Activated CD4-positive, alpha-beta T cell treated with anti-CD3 and anti-CD28 coated beads, Interleukin-2, amount 50 U/mL, for 1 hour (primary cell): ENCODE results near the gene PLEKHA8.

ENCODE experiments used
- DNase-seq: peaks from one replicate; pipeline ENCODE4 v3.0.0-alpha.2; 2020

Gene PLEKHA8

DNA sequence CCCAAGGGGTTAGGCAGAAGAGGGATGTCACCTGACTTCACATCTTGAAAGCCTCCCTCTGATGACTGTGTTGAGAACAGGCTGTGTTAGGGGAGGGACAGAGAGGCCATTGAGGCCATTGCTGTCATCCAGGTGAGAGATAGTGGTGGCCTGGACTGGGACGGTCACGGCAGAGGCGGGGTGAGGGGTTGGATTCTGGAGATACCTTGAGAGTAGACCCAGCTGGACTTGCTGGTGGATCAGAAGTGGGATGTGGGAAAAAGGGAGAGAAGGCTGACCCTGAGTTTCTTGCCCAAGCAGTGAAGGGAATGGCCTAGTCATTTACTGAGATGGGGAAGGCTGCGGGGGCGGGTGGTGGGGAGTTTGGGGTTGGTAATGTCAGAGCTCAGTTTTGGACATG lies 120.2 kb downstream of the PLEKHA8 start:
- no peak for DNase-seq

DNA sequence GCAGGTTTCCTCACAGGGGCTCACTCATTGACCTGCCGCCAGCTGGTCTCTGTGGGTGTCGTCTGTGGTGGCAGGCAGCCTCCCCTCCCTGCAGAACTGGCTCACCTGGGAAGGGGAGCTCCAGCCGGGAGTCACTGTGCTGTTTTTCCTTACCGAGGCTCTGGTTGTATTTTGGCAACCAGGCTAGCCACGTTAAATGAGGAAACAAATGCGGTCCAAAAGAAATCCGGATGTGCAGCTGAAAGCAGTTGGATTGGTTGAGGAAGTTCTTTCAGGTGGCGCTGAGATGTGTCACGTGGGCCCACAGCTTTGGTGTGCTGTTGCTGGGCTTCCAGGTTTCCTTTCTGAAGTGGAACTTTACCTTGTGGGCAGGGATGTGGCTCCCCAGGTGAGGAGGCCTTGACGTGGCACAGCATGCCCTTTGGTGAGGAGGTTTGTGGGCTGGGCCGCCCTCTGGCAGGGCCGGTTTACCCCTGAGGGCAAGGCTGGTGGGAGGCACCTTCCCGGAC lies 120.8 kb downstream of the PLEKHA8 start:
- peak; percentile 23 for DNase-seq

DNA sequence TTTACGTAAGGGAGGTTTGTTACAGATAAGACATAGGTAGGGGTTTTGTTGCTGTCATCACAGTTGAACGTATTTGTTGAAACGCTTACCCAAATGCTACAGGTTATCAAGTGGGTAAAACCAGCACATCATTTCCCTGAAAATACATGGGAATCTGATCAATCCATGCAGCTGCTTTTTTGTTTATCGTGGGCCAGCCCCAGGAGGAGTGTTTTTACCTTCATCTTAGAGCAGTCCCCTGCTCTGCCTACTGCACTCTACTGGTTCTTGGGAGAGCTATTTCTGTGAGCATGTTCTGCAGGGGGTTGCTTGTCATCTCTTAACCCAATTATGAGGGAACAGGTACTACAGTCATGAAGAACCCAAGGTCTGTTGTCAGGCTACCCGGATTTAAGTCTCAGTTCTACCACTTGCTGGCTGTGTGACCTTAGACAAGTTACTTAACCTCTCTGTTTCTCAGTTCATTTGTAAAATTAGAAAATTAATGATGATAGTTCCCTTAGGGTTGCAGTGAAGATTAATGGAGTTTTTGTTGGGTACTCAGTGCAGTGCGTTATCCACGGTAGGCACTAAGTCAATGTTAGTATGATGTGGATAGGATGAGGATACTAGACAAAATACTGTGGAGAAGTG lies 121.5 kb downstream of the PLEKHA8 start:
- DNase-seq, result no peak

DNA sequence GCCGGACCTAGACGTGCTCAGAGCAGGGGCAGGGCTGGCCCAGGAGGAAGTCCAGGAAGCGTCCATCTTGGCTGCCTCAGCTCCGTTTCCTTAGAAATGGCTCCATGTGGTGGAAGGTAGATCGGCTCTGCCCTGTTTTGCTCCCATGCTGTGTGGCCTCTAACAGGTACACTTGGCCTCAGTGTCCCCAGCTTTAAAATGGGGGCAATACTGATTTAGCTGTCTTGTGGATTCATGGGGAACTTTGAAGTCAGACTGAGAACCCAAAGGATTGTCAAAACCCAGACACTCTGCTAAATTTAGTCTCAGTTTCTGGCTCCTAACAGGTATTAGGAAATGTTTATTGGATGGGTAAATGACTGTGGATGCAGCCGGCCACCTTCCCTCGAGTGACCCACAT lies 122.5 kb downstream of the PLEKHA8 start:
- DNase-seq, result no peak

DNA sequence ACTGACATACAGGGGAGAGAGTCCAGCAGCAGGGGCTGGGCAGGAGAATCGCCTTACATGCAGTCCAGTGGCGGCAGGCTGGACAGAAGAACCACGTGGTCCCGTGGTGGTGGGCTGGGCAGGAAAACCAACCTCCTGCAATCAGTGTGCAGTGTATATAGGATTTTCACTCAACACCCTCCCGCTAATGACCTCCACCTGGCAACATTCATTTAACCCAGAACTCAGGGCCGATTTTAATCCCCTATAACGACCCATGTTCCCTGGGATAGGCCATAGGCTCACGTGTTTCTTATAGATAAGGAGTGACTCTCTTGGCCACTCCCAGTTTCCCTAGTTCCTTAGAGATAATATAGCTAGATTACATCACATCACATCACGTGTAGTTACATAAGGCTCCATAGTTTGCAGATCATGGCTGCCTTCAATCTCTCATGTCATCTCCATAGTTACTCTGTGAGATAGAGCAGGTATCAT lies 125.9 kb downstream of the PLEKHA8 start:
- DNase-seq, result no peak

DNA sequence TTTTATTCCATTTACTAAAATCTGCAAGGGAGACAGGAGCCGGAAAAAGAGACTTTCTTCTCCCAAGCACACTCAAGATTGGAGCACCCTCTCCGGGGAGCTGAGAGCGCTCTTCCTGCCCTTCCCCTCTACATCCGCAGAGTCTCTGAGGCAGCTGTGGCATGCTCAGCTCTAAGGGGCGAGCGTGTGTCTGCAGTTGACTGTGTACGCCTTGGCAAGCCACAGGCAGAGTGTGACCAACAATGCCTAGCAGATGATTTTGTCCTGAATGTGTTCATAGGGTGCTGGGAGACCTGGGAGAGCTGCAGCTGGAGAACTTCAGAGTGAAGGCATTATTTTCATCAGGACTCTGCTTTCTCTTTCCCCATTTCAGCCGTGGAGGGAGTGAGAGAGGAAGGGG lies 127.3 kb downstream of the PLEKHA8 start:
- no peak for DNase-seq

DNA sequence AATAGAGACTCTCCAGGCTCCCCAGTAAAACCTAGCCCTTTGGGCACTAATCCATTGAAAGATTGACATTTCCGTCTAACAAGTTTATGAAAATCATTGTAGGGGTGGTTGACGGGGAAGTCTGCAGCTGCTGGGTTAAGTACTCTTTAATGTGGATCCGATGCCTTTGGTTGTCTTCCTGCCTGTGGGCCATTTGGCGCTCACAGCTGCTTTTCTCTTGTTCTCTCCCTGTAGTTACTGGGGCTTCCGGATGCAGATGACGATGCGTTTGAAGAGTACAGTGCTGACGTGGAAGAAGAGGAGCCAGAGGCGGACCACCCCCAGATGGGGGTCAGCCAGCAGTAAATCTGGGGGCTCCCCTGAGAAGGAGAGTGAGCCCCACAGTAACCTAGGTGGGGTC lies 129.0 kb downstream of the PLEKHA8 start:
- DNase-seq, result peak; percentile 27

DNA sequence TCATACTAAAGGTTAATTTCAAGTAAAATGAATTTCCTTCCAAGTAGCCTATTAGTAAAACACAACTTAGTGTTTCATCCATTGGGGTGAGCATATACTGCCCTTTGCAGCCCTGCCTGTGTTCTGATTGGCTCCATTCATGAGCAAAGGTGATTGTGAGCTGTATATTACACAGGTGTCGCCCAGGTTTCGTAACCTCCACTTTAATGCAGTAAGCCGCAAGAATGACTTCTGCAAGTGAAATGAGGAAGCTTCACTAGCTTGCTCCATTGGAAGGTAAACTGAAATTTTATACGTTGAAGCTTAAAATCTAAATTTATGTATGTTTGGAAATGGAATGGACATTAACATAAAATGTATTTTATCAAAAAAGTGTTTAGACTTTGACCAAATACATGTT lies 131.0 kb downstream of the PLEKHA8 start:
- no peak for DNase-seq

DNA sequence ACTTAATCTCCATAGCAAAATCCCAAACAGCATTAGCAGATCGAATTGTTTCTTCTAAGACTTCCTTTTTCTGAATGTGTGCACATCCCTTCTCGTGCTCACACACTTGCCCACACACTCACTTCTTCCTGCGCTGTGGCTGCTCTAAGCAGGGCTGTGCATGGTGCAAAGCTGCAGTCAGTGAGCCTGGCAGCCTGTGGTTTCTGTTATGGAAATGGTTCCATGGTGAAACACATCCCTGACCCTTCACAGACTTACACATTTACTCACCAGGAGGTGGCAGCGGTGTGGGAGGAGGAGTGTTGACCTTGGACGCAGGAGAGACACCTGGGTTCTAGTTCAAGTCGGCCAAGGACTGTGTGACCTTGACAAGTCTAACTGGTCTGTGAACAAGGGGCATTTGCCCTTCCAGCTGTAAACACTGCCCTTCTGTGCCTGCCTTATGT lies 131.5 kb downstream of the PLEKHA8 start:
- no peak for DNase-seq

DNA sequence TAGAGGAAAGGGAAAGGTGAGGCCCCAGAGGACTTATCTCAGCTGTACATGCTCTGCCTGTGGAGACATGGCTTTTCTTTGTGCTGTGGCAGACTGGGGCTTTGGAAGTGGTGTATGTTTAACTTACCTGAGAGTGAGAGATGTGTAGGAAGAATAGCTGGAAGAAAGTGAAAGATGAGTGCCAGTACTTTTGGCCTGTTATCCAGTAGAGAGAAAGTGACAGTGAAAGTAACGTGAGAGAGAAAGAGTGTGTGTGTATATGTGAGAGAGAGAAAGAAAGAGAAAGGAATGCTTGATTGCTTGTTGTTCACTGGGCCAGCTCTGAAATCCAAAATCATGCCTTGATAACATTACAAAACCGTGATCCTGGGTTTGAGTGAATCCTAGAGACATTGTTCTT lies 132.1 kb downstream of the PLEKHA8 start:
- no peak for DNase-seq

DNA sequence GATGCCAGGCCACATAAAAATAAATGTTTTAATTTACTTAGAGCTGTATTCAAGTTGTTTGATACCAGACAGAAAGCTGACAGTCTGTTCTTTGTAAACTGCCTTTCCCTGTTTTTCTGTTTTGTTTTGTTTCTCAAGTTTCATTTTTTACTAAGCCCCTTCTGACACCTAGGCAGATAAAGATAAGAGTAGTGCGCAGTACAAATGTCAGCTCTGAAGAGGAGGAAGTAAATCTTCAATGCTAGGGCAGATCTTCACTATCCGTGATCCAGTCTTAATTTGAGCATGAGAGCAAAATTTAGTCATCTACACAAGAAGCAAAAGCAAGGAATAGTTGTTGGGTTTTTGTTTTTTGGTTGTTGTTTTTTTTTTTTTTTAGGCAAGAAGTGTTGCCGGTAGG lies 133.9 kb downstream of the PLEKHA8 start:
- no peak for DNase-seq

DNA sequence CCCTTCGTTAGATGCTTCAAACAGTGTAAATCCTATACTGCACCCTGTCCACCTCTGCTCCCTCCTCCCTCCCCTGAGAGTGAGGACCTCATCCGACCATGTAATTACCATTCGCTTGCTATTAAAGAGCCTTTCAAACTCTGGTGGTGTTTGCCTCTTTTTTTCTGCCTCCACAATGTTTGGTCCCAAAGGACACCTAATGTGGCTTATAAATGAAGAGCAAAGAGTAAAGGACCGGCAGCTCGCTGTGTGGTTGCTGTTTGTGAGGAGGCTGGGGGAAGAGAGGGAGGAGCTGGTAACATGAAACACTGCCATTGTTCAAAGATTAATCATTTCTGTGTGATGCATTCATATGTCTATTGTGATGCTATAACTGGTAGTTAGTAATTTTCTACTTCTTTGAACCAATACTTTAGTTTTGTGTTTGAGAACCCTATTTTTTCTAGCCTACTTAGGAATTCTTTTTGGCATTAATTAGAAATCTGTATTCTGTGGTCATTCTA lies 134.5 kb downstream of the PLEKHA8 start:
- no peak for DNase-seq

DNA sequence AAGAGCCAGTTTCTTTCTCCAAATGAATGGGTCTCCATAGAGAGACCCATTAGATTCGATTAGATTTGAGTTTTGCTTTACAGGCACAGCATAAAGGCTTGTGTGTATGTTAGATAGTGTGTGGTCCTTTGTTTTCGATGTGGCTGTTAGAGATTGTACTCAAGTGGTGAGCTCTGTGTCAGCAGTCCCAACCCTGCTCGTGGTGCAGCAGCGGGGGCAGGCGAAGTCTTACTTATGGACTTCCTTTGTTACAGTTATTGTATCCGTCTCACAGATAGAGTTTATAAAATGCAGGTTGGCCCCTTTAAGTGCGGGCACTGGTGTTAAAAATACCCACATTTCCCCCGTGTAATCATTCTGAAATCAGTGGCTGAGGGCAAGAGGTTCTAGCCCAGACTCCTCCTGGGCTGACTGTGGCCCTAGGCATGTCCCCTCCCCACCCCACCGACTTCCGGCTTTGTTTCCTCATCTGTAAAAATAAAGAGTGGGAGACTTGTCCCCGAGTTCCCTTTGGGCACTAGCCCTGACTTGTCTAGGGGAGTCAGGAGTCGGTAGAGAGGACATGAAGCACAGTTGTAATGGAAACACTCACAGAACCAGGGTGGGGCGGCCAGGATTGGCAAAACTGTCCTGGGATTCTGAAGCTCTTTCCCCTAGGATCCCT lies 135.2 kb downstream of the PLEKHA8 start:
- no peak for DNase-seq

DNA sequence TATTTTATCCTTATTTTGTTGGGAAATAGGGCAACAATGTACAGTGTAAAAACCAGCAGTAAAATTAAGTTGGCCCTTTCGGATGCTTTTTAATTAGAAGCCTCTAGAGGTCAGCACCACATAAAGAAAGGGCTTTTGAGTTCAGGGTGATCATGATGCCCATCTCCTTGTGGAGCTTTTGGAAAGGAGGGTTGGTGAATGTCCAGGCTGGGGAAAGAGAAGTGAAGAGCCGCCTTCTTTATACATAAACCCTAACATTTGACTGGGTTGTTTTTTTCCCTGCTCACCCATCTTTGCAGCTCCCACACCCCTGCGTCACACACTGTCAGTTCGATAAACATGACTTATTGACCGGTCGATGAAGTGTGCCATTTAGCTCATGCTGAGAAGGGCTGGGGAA lies 136.4 kb downstream of the PLEKHA8 start:
- DNase-seq, result no peak

DNA sequence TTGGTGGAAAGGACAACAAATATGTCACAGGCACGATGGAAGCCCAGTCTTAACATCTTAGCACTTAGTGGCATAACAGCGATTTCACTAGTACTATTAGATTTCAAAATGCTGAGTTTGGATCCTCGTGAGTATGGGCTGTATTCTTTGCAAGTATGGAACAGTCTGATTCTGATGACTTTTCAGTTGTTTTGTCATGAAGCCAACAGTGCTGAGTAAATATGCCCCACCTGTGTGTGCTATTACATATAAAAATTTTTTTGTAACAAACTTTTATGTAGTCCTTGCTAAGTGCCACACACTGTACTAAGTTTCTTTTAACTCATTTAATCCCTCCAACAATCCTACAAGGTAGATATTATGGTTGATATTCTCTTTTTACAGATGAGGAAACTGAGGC lies 137.4 kb downstream of the PLEKHA8 start:
- no peak for DNase-seq

DNA sequence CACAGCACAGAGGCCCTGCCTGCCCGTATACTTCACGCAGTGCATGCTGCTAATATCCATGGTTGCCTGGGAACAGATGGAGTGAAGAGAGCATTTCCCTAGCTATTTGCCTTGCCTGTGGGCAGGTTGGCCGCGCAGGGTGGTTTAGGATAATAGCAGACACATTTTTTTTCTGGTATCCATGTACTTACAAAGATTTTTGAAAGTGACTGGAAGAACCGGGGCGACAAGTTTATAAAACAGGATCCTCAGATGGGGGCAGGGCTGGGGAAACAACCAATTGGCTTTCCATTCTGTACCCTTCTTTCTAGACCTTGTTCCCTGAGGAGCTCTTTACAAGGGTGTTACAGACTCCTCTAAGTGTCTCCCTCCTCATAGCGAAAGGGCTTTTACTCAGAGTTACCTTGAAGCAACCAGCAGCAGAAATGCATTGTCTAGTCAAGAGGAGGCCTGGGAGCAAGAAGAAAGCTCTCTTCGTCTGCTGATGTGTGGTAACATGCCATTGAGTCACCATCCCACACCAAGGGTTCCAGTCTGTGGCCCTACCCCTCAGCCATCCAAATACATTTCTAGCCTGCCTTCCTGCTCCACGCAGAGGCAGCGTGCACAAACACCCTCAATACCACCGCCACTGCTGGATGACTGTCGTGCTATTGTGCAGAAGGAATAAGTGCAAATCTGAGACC lies 138.1 kb downstream of the PLEKHA8 start:
- DNase-seq, result no peak

DNA sequence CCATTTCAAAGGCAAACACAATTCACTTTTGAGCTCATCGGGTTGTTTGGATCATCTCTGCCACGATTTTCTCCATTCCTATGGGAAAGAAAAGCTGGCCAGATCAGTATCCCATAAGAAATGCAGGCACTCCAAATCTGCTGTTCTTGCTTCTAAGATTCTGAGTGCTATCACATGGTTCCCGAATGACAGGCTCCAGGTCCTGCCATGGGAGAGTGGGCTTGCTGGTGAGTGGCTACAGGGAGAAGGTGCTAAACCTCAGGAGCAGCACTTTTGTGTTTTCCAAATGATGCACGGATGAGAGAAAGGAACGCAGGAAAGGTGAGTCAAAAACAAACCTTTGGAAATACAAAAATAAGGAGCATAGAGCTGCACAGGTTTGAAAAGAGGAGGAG lies 138.6 kb downstream of the PLEKHA8 start:
- no peak for DNase-seq

DNA sequence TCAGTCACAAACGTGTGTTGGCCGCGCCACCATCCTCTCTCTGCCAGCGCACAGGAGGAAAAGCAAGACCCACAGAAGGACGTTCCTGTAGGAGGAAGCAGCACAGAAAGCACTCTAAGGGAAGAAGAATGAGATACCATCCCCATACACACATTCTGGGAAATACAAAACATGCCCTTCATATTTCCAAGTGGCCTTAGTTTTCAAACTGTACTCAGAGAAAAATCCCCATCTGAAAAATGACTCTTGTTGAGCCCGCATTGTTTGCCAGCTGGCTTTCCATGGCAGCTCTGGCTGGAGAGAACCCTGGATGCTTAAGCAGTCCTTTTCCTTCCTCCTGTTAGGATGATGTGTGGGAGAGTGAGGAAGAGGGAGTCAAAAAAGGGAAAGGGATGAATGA lies 139.7 kb downstream of the PLEKHA8 start:
- no peak for DNase-seq

DNA sequence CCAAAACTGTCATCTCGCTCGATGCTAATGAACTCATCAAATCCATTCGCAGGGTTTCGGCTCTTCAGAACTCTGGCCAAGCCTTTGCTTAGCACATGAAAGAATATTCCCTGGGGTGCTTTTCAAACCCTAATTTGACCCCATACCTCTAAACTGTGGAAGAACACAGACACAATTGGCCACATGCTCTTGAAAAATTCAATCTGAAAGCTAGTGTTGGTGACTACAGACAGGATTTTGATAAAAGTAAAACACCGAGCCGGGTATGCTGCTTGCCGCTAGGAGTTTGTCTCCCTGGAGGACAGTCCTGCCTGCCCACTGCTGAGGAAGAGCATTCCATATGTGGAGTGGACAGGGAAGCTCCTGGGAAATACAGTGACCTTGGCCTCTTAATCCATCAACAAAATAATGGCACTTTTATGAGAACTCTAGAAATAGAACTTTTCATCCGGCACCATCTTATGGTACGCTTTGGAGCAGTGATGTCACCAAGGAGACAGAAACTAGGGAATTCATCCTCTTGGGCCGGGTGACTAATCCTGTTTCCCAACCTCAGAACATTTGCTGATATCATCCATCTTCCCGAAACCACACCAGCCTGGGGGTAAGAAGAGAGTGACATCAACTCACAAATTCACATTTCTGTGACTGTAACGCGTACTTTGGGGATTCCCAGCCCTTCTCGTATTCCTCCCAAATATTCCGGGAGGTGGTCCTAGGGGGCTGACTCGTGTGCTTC lies 140.8 kb downstream of the PLEKHA8 start:
- no peak for DNase-seq

DNA sequence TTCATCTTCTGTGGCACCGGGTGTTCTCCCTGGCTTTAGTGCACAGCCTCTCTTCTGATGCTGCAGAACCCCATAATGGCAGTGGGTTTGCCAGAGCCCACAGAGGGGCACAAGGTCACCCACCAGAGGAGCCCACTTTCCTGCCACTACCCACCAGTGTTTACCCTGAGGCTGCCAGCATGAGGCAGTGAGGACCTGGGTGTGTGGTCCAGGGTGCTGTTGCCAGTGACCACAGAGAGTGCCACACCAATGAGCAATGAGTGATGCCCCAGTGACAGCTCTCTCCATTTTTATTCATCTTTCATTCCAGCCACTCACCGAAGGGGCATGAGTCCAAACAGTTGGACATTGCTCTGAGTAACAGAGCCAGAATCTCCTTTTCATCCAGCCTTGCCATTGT lies 141.4 kb downstream of the PLEKHA8 start:
- no peak for DNase-seq

DNA sequence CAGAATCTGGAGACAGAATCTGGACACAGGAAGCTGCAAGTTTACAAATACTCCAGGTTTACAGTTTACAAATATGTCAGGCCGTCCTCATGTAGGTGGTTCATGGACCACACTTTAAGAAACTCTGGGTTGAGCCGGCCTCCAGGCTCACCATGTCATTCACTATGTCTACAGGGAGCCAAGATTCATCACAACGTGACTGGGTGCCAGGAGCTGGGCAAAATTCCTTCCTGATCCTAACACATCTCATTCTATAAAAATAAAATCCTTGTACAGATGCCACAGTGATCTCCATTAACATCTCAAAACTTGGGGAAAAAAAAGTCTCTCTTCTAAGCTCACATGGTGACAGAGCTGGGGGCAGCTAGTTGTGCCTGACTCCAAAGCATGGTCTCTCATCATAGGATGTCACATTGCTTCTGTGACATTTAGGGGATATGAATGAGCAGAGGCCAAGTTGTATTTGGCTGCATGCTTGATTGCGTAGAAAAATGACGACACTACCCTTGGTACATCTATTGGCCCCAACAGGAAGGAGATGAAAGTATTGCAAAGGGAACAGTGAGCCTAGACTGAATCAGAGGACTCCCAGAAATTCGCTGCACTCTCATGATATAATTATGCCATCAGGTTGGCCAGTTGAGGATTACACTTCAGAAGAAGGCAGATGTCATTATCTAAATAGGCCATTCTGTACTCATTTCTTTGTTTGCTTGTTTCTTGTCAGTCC lies 142.4 kb downstream of the PLEKHA8 start:
- no peak for DNase-seq

DNA sequence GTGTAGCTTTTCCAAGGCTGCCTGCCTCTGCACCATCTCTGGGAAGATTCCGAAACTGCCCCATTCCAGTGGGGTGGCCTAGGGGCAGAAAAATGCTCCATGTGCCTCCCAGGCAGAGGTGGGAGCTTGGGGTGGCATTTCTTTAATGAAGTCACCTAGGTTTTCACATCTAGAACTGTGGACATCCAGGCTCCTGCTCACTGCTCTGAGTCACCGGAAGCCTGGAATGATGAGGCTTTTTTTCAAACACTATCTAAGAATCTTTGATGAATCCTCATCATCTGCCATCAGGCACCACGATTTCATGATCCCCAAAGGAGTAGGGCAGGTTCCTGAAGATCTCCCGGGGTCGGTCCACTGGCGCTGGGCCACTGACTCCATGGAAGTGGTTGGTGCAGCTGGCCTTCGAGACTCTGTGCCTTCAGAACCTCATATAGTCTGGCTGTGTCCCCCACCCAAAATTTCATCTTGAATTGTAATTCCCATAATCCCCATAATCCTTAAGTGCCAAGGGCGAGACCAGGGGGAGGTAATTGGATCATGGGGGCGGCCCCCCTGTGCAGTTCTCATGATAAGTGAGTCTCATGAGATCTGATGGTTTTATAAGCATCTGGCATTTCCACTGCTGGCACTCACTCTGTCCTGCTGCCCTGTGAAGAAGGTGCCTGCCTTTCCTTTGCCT lies 143.7 kb downstream of the PLEKHA8 start:
- DNase-seq, result no peak
